ENCODE data around the gene BMI1. TPM values are rescaled to one million over a fixed set of nuclear protein-coding genes. Genes with fewer than 3 reads are reported as not detected.
A peak's percentile ranks its signal among the peaks of the same experiment; 100 is the strongest.

BMI1 gene
- total and polyA plus RNA-seq, 8 donors = 10.6 to 33.9 (median 22.0) TPM

GRCh38 chr10:22343731-22344130 is 22.8 kb downstream of the BMI1 start:
- no peak for DNase-seq
- Histone ChIP-seq H3K27me3 (peaks cover 0 to 74% (median 42%) of the 10 kb centered on the region in 4 donors), H3K4me3 (no peak overlapping the region), H3K36me3 (no peaks in the 10 kb centered on the region), H3K27ac (no peak overlapping the region), H3K9me3 (no peaks in the 10 kb centered on the region), H3K4me1 (peaks cover 0 to 11% (median 4%) of the 10 kb centered on the region in 3 donors)
- intact Hi-C loops (cut with DNase I) = no loop called here
- 12 to 15% methylated on average over 3 of the region's 3 CpGs for WGBS, 2 donors
- no peak for ATAC-seq
- FAIRE-seq = no peak
- TF ChIP-seq, protein P1, sequence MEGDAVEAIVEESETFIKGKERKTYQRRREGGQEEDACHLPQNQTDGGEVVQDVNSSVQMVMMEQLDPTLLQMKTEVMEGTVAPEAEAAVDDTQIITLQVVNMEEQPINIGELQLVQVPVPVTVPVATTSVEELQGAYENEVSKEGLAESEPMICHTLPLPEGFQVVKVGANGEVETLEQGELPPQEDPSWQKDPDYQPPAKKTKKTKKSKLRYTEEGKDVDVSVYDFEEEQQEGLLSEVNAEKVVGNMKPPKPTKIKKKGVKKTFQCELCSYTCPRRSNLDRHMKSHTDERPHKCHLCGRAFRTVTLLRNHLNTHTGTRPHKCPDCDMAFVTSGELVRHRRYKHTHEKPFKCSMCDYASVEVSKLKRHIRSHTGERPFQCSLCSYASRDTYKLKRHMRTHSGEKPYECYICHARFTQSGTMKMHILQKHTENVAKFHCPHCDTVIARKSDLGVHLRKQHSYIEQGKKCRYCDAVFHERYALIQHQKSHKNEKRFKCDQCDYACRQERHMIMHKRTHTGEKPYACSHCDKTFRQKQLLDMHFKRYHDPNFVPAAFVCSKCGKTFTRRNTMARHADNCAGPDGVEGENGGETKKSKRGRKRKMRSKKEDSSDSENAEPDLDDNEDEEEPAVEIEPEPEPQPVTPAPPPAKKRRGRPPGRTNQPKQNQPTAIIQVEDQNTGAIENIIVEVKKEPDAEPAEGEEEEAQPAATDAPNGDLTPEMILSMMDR (IDR thresholded peaks at IDR 0.05) = no peak

GRCh38 chr10:22344249-22344648 is 23.4 kb downstream of the BMI1 start:
- no peaks in the 10 kb centered on the region for H3K9me3 ChIP-seq
- FAIRE-seq (no peak), DNase-seq (no peak), ATAC-seq (no peak)
- H3K27me3 ChIP-seq = peaks cover 0 to 69% (median 39%) of the 10 kb centered on the region in 4 donors
- H3K36me3 ChIP-seq = no peaks in the 10 kb centered on the region
- no peak overlapping the region for H3K27ac ChIP-seq
- TF ChIP-seq, protein P1 (IDR thresholded peaks at IDR 0.05) = no peak
- intact Hi-C loops (cut with DNase I) = no loop called here
- H3K4me1 ChIP-seq = peaks cover 0 to 11% (median 4%) of the 10 kb centered on the region in 3 donors
- H3K4me3 ChIP-seq = no peak overlapping the region
- 49 to 58% methylated on average over 1 of the region's 1 CpG for WGBS, 2 donors

GRCh38 chr10:22344781-22345300 is 23.9 kb downstream of the BMI1 start:
- H3K27me3 ChIP-seq = peaks cover 0 to 64% (median 38%) of the 10 kb centered on the region in 4 donors
- TF ChIP-seq, protein P1 (IDR thresholded peaks at IDR 0.05) = no peak
- peaks cover 0 to 5% (median under 1%) of the 10 kb centered on the region in 3 donors for H3K4me1 ChIP-seq
- intact Hi-C loops (cut with DNase I) = no loop called here
- ATAC-seq (no peak), DNase-seq (no peak), FAIRE-seq (no peak)
- WGBS, 2 donors = 13 to 14% methylated on average over 26 of the region's 26 CpGs
- H3K27ac ChIP-seq = no peak overlapping the region
- no peaks in the 10 kb centered on the region for H3K9me3 ChIP-seq
- no peaks in the 10 kb centered on the region for H3K36me3 ChIP-seq
- peak overlapping the region in 1 of 4 donors; percentile 35 for H3K4me3 ChIP-seq

- H3K27ac ChIP-seq = no peak within 1 kb of the TSS
- peak; percentile 25 to 81 (median 40) for DNase-seq
- no peak for FAIRE-seq
- peak in 2 of 4 donors; percentile 6 to 37 for ATAC-seq
- no peaks in the 10 kb centered on the region for H3K9me3 ChIP-seq
- TF ChIP-seq, protein P1 (IDR thresholded peaks at IDR 0.05) = no peak
- H3K4me3 ChIP-seq = peak within 1 kb of the TSS in 2 of 4 donors; percentile 7 to 35
- H3K27me3 ChIP-seq = peaks cover 0 to 64% (median 38%) of the 10 kb centered on the region in 4 donors
- intact Hi-C loops (cut with DNase I) = no loop called here
- peaks cover 0 to 4% (median 0%) of the 10 kb centered on the region in 3 donors for H3K4me1 ChIP-seq
- no peaks in the 10 kb centered on the region for H3K36me3 ChIP-seq
- WGBS, 2 donors = 8 to 10% methylated on average over 83 of the region's 83 CpGs
Observed at GRCh38 chr10:22345301-22346095, 24.6 kb downstream of the BMI1 start, which contains the start of gene SPAG6. Gene SPAG6 (plus strand): TSS chr10:22345496. CDS start chr10:22345612, 116 bp downstream.

Data from pancreas (tissue), 10 donors.